B cell (primary cell): Measurements from ENCODE around the gene APIP.

Source experiments
- CTCF ChIP-seq: fragments of 200-600 bp; IDR thresholded peaks from one replicate; pipeline ENCODE4 v1.8.0; 2022; ENCODE audit warnings: antibody characterized with exemption, mild to moderate bottlenecking
- EZH2 ChIP-seq: IDR thresholded peaks from 2 replicates; pipeline ENCODE4 v1.6.1; 2012; ENCODE audit warnings: borderline replicate concordance, low read depth, mild to moderate bottlenecking, moderate library complexity, low read length; ENCODE audit not compliant: insufficient read depth, poor library complexity, severe bottlenecking

- no peak for TF ChIP-seq CTCF
- no peak for TF ChIP-seq EZH2
Measured at GRCh38 chr11:34846467-34846866, 69.7 kb downstream of the APIP start.
